Measurements from ENCODE around the gene TGIF2.

DNA sequence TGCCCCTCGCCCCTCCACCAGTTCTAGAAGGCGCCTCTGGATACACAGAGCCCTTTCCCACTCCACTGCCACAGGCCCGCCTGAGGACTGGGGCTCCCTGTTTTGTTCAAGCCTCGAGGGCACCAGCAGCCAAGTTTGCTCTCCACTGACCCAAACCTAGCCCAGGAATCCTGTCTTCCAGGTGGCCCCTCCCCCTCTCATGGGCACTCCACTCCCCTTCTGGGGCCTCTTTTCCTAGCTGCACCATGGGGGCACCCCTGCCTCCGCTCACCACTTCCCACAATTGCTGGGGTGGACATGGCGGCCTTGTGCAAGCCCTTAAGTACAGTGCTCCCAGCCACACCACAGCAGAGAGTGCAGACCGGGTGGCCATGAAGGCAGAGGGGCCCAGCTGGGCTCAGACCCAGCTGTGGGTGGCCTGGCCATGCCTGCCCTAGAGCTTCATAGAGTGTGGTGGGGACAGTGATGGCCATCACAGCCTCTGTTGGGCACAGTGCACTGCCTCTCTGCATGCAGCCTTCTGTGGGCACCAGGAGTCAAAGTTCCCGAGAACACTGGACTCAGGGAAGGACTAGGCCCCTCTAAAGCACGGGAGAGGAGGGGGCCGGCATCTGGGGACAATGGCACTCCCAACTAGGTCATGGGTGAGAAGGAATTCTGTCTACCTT is 30.7 kb upstream of the TGIF2 start:
- TF ChIP-seq POLR2A (IDR thresholded peaks at IDR 0.05): no peak
- TF ChIP-seq, protein P1, sequence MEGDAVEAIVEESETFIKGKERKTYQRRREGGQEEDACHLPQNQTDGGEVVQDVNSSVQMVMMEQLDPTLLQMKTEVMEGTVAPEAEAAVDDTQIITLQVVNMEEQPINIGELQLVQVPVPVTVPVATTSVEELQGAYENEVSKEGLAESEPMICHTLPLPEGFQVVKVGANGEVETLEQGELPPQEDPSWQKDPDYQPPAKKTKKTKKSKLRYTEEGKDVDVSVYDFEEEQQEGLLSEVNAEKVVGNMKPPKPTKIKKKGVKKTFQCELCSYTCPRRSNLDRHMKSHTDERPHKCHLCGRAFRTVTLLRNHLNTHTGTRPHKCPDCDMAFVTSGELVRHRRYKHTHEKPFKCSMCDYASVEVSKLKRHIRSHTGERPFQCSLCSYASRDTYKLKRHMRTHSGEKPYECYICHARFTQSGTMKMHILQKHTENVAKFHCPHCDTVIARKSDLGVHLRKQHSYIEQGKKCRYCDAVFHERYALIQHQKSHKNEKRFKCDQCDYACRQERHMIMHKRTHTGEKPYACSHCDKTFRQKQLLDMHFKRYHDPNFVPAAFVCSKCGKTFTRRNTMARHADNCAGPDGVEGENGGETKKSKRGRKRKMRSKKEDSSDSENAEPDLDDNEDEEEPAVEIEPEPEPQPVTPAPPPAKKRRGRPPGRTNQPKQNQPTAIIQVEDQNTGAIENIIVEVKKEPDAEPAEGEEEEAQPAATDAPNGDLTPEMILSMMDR (IDR thresholded peaks at IDR 0.05): no peak

Data from lower leg skin (tissue), 3 donors.